Measurements from ENCODE around the gene TMEM132C. TPM values are rescaled to one million over a fixed set of nuclear protein-coding genes. Genes with fewer than 3 reads are reported as not detected.

The TMEM132C gene
- total and polyA plus RNA-seq, 9 donors: 1.6 to 38.4 (median 9.4) TPM

- no peaks in the 10 kb centered on the region for H3K4me1 ChIP-seq (ENCODE audit: insufficient read depth)
- H3K27me3 ChIP-seq: no peaks in the 10 kb centered on the region
- no peaks in the 10 kb centered on the region for H3K9me3 ChIP-seq
- H3K27ac ChIP-seq: no peak overlapping the region
- no peaks in the 10 kb centered on the region for H3K36me3 ChIP-seq
- WGBS, 3 donors: 78 to 91% (median 86%) methylated on average over 4 of the region's 4 CpGs
- DNase-seq: no peak
- TF ChIP-seq CTCF (IDR thresholded peaks at IDR 0.05) (no peak), POLR2A (IDR thresholded peaks at IDR 0.05) (no peak), EP300 (IDR thresholded peaks at IDR 0.05) (no peak)
- intact Hi-C loops (cut with DNase I): no loop called here
- H3K4me3 ChIP-seq: no peak overlapping the region
Observed at GRCh38 chr12:128699106-128699505, 432.1 kb downstream of the TMEM132C start.

- intact Hi-C loops (cut with DNase I): no loop called here
- no peak for DNase-seq
- 86 to 92% (median 91%) methylated on average over 5 of the region's 5 CpGs for WGBS, 3 donors
- no peaks in the 10 kb centered on the region for H3K9me3 ChIP-seq
- no peak for TF ChIP-seq POLR2A (IDR thresholded peaks at IDR 0.05)
- TF ChIP-seq EP300 (IDR thresholded peaks at IDR 0.05): no peak
- no peak for TF ChIP-seq CTCF (IDR thresholded peaks at IDR 0.05)
- no peak overlapping the region for H3K4me3 ChIP-seq
- H3K36me3 ChIP-seq: no peaks in the 10 kb centered on the region
- H3K27ac ChIP-seq: no peak overlapping the region
- H3K27me3 ChIP-seq: no peaks in the 10 kb centered on the region
- H3K4me1 ChIP-seq (ENCODE audit: insufficient read depth): no peaks in the 10 kb centered on the region
Observed at GRCh38 chr12:128702371-128702770, 435.4 kb downstream of the TMEM132C start.

GRCh38 chr12:128705140-128705539 lies 438.2 kb downstream of the TMEM132C start:
- TF ChIP-seq EP300 (IDR thresholded peaks at IDR 0.05) (no peak), CTCF (IDR thresholded peaks at IDR 0.05) (no peak), POLR2A (IDR thresholded peaks at IDR 0.05) (no peak)
- H3K4me3 ChIP-seq: no peak overlapping the region
- H3K4me1 ChIP-seq (ENCODE audit: insufficient read depth): no peaks in the 10 kb centered on the region
- no peaks in the 10 kb centered on the region for H3K9me3 ChIP-seq
- no peak for DNase-seq
- H3K27me3 ChIP-seq: no peaks in the 10 kb centered on the region
- WGBS, 3 donors: 90 to 96% (median 96%) methylated on average over 23 to 26 of the region's 26 CpGs
- H3K27ac ChIP-seq: no peak overlapping the region
- intact Hi-C loops (cut with DNase I): no loop called here
- H3K36me3 ChIP-seq: no peaks in the 10 kb centered on the region

- H3K9me3 ChIP-seq: peaks cover 0 to 4% of the 10 kb centered on the region in 2 donors
- TF ChIP-seq CTCF (IDR thresholded peaks at IDR 0.05) (no peak), EP300 (IDR thresholded peaks at IDR 0.05) (no peak), POLR2A (IDR thresholded peaks at IDR 0.05) (no peak)
Observed at GRCh38 chr12:128707488-128707887, 440.5 kb downstream of the TMEM132C start.

More at GRCh38 chr12:128707488-128707887, 440.5 kb downstream of the TMEM132C start:
- Histone ChIP-seq H3K4me1 (ENCODE audit: insufficient read depth) (no peaks in the 10 kb centered on the region), H3K27me3 (no peaks in the 10 kb centered on the region), H3K4me3 (no peak overlapping the region), H3K27ac (no peak overlapping the region), H3K36me3 (no peaks in the 10 kb centered on the region)
- WGBS, 3 donors: 88 to 90% (median 89%) methylated on average over 8 of the region's 8 CpGs
- no peak for DNase-seq
- intact Hi-C loops (cut with DNase I): no loop called here
